NCI-H2227 (cell line): ENCODE measurements around the gene CDKN2B-AS1.

ENCODE experiments used
- DNase-seq: peaks from one replicate; lab custom pipeline; 2025; ENCODE audit not compliant: unreplicated experiment; lab: John Stamatoyannopoulos, UW

CDKN2B-AS1 gene

GRCh38 chr9:22084336-22085035, 89.9 kb downstream of the CDKN2B-AS1 start:
- no peak for DNase-seq

- no peak for DNase-seq
These were observed 93.6 kb downstream of the CDKN2B-AS1 start for GRCh38 chr9:22088053-22088716.

- DNase-seq: no peak
These were observed 94.1 kb downstream of the CDKN2B-AS1 start for GRCh38 chr9:22088717-22089061.

- no peak for DNase-seq
These were observed 103.1 kb downstream of the CDKN2B-AS1 start for GRCh38 chr9:22097707-22098106.

DNA sequence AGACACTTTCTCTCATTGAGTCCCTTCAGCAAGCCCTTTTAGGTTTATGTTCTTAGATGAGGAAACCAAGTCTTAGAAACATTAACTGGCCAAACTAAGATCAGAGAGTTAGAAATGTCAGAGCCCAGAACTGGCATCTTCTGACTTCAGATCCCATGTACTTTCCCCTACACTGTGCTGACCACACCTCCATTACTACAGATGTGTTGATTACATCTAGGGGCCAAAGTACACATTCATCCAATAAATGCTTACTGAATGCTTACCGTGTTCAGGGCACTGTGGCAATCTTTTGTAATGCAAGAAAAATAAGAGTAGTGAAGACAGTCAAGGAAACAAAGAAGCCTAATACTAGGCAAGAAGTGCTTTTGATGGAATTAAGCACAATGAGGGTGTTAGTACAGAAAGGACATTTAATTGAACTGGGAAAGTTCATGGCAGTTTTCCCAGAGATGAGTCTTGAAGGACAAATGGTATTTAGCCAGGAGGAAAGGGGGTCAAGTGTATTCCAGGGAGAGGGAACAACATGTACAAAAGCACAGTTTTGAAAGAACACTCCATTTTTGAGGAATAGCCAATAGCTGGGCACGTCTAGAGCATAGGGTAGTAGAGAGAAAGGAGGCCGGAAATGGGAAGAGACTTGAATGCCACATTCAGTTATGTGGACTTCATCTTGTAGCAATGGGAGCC, 104.2 kb downstream of the CDKN2B-AS1 start:
- no peak for DNase-seq

GRCh38 chr9:22100626-22101025, 106.0 kb downstream of the CDKN2B-AS1 start:
- no peak for DNase-seq

DNA sequence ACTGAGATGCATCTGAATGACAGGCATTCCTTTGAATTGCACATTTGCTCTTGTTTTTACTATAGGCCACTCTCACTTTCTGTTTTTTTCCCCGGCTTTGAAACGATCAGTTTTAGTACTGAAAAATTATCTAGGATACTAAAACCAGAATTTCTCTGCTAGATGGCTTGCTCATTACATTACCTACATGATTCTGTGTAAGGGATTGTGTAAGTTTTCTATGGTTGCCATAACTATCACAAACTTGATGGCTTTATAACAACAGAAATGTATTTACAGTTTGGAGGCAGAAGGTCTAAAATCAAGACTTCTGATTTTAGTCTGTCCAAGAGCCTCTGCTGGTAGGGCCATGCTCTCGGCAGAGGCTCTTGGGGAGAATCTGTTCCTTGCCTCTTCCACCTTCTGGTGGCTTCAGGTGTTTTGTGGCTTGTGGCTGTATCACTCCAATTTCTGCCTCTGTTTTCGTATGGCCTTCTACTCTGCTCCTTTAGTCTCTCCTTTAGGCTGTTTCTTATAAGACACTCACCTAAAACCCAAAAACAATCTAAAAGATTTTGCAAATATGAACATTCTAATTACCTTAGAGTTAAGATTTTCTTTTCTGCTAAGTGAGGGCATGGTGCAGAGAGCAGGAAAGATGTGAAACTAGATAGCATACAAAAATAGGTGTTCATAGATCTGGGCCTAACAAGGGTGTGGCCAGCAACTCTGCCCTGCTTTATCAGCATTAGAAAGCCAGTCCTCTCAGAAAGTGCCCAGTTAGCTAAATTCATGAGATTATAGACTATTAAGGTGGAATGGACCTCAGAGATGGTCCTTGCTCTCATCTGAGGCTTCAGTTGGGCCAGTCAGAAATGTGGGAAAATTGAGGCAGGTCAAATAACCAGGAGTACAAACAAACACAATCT, 107.8 kb downstream of the CDKN2B-AS1 start:
- no peak for DNase-seq

DNA sequence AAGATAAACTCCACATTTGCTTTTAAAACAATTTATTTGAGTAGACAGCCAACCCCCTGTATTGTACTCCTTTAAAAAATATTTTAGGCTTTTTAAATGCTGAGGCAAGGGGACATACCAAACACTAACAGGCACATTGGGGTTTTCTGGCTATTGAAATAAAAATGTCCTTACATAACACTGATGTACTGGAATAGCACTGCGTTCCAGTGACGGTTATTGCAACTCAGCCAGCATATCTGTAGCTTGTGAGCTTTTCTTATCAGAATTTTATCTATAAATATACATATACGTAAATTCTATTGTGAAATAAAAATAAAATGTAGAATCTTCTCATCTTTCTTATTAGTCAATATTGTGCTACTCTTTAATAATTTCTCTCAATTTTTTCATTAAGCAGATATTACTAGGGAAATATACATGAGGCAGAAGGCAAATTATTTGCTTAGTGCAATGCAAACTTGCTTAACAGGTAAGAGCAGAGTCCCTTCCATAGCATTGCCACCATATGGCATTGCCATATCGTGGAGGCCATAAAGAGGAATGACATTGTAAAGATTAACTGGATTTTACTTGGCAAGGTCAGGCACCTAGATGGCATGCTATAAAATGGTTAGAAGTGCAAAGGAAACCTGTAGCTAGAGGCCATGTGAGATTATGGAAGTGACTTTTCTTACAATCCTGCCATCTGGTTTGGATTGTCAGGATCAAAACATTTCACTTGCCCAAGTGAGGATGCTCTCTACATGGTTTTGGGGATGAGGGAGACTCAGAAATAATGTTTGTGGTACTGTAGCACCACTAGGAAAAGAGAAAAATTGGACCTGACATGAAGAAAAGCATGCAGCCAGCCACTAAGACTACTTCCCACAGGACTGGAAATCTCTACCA, 109.3 kb downstream of the CDKN2B-AS1 start:
- DNase-seq: no peak

DNA sequence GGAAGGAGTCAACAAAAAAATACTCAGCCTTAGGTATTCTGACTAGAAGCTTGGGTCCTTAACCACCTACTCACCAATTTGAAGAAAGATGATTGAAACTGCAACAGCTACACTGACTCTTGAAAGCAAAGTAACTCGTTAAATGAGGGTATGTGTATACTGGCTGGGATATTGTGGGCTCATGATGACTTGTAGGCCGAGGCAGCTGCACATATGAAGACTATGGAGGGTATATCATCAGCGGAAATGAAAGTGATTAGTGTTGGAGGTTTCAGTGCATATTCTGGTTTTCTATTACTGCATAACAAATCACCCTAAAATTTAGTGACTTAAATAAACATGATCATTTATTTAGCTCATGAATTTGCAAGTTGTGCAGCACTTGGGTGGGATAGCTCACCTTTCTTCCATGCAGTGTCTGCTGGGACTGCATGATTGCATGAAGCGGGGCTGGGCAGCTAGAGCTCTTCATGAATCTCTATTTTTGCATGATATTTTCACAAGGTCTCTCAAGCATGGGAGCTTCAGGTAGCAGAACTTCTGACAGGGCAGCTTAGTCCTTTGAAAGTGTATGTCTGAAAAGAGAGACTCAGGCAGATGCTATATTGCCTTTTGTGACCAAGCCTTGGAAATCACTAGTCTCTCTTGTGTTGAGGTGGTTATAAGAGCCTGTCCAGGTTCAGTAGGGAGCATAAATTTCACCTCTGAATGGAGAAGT, 110.6 kb downstream of the CDKN2B-AS1 start:
- DNase-seq: no peak

DNA sequence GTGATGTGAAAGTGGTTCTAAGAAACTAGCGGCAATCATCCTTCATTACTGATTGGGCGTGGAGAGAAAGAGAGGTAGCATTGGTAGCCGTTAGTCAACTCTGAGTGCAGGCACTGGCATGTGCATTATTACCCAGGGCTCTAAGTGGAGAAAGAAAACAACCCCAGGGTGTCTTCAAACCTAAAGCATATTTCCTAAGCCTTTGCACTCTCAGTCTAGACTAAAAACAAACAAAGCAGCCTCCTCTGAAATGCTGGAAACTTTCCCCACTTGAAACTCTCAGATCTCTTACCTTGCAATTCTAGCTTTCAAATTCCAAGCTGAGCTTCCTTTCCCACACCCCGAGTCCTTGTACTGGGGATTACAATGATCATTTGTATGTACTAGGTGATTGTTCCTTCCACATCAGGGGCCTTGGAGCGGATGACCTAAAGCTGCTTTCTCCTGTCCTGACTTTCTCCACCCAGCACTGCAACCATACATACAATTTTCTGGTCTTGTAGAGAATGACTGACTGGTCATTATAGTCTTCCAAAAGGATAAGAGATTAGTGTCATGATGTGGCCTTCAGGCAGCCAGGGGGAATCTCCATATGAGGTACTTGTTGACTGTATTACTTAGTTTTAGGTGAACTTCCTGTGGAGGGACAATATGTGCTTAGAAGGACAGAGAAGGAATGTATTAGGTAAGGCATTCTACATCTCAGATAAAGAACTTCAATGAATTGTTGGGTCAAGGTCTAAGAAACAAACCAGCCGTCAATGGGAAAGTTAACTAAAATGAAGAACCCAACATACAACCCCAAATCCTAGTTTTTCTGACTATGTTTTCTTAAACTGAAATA, 112.8 kb downstream of the CDKN2B-AS1 start:
- DNase-seq: no peak

DNA sequence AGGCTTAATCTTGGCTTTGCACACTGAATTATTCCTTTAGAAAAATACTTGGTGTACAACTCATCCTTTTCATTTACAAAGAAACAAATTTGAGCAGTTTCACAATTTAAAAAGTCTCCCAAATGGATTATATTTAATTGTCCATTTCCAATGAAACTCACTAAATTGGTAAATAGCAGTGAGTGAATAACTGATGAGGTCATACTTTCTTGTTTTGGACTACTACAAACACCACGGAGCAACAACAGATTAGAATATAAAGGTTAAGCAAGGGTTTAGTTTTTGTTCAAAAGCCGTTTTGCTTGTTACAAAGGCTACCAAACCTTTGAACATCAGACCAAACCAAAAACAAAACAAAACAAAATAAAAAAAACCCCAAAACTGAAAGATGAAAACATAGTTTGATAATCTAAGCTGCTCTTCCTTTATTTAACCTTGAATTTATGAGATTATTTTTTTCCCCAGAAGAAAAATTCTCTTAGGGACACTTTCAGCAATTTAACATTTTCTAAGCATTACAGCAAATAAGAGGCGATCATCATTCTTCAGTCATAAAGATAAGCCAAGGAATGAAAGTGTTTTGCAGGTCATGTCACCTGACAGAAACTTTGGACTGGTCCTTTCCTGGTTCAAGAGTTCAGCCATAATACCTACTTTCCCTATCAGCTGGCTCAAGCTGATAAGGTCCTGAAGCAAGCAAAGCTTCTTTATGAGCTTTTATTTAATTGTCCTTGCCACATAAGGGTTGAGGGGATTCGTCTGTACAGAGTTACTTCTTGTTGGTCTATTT, 114.2 kb downstream of the CDKN2B-AS1 start:
- DNase-seq: no peak

- DNase-seq: no peak
These were observed 116.8 kb downstream of the CDKN2B-AS1 start for GRCh38 chr9:22111176-22111953.

GRCh38 chr9:22111954-22112247, 117.3 kb downstream of the CDKN2B-AS1 start:
- DNase-seq: no peak

GRCh38 chr9:22112870-22113821, 118.6 kb downstream of the CDKN2B-AS1 start:
- no peak for DNase-seq

GRCh38 chr9:22114956-22115355, 120.4 kb downstream of the CDKN2B-AS1 start:
- DNase-seq: no peak

GRCh38 chr9:22116758-22117157, 122.2 kb downstream of the CDKN2B-AS1 start:
- no peak for DNase-seq
